Endothelial cell of umbilical vein (primary cell): ENCODE data around the gene NCLN.

Experiments used
- CTCF ChIP-seq, 2 donors: IDR thresholded peaks; 1 replicate in 1 of 2; 2 replicates in 1 of 2; pipeline ENCODE4 v1.5.1; 2011; ENCODE audit warnings: low read length in 2 of 2, mild to moderate bottlenecking in 2 of 2, moderate library complexity in 2 of 2, control low read depth in 1 of 2, inconsistent platforms in 1 of 2, low read depth in 1 of 2; ENCODE audit not compliant: insufficient read depth in 1 of 2; ENCODE audit errors: extremely low read depth in 1 of 2
- EZH2 ChIP-seq: IDR thresholded peaks from 2 replicates; pipeline ENCODE4 v1.6.1; 2012; ENCODE audit warnings: borderline replicate concordance, low read depth, mild to moderate bottlenecking, moderate library complexity, low read length, inconsistent platforms; ENCODE audit not compliant: severe bottlenecking
- FOS ChIP-seq: IDR thresholded peaks from 2 replicates; pipeline ENCODE4 v1.6.1; 2011; ENCODE audit warnings: mild to moderate bottlenecking, low read length, moderate library complexity, borderline replicate concordance; ENCODE audit not compliant: insufficient read depth
- JUN ChIP-seq: IDR thresholded peaks from 2 replicates; pipeline ENCODE4 v1.6.1; 2011; ENCODE audit warnings: borderline replicate concordance, low read depth; ENCODE audit not compliant: insufficient read length, insufficient read depth
- MAX ChIP-seq: IDR thresholded peaks from 2 replicates; pipeline ENCODE4 v1.6.1; 2011; ENCODE audit not compliant: insufficient read depth, insufficient read length
- MYC ChIP-seq: IDR thresholded peaks from one replicate; pipeline ENCODE4 v1.6.1; 2011; ENCODE audit warnings: mild to moderate bottlenecking, low read depth, low read length
- POLR2A ChIP-seq: IDR thresholded peaks from 2 replicates; pipeline ENCODE4 v1.6.1; 2012; ENCODE audit warnings: low read depth, mild to moderate bottlenecking, control low read depth, low read length
- POLR2AphosphoS5 ChIP-seq: IDR thresholded peaks from 2 replicates; pipeline ENCODE4 v1.6.1; 2012; ENCODE audit warnings: low read depth, mild to moderate bottlenecking, control low read depth, low read length, moderate library complexity; ENCODE audit not compliant: insufficient read depth

GRCh38 chr19:3152419-3152780 is 33.3 kb upstream of the NCLN start:
- TF ChIP-seq CTCF (IDR thresholded peaks at IDR 0.05; ENCODE audit: extremely low read depth in 1 of 2, insufficient read depth in 1 of 2, low read depth in 1 of 2, low read length in 2 of 2) = no peak
- no peak for TF ChIP-seq POLR2A
- no peak for TF ChIP-seq EZH2
- TF ChIP-seq MAX = no peak
- no peak for TF ChIP-seq JUN
- no peak for TF ChIP-seq POLR2AphosphoS5
- TF ChIP-seq MYC = no peak
- TF ChIP-seq FOS = no peak
